ENCODE results near the gene RNF166. TPM values are rescaled to one million over a fixed set of nuclear protein-coding genes. Genes with fewer than 3 reads are reported as not detected.
A peak's percentile ranks its signal among the peaks of the same experiment; 100 is the strongest.

The RNF166 gene
- 10 to 100 TPM; 23.3 to 33.5 (median 27.5) TPM for total RNA-seq

- peak within 1 kb of the TSS; percentile 83 to 94 (median 88) for H3K27ac ChIP-seq (replicated peaks in 1 of 4)
- peaks cover 45 to 71% (median 63%) of the 10 kb centered on the region in 4 donors for H3K4me1 ChIP-seq
- peak within 1 kb of the TSS; percentile 82 to 99 (median 92) for H3K4me3 ChIP-seq
- peak; percentile 95 for DNase-seq (ENCODE audit: extremely low spot score)
- peak; percentile 85 to 92 for TF ChIP-seq POLR2AphosphoS5 (IDR thresholded peaks at IDR 0.05)
- no peak for TF ChIP-seq EP300 (IDR thresholded peaks at IDR 0.05)
- TF ChIP-seq CTCF (IDR thresholded peaks at IDR 0.05) = peak in 1 of 3 experiments; percentile 26
- H3K9me3 ChIP-seq = no peaks in the 10 kb centered on the region
- peaks cover 0 to 24% (median 13%) of the 10 kb centered on the region in 4 donors for H3K36me3 ChIP-seq
- no peaks in the 10 kb centered on the region for H3K27me3 ChIP-seq
- intact Hi-C loops (cut with DNase I) = loop anchor here (5.0 kb wide), 1 partner anchor 44 kb away; the partner anchor contains the start of gene MVD
- WGBS = 0% methylated on average over 6 of the region's 86 CpGs
Measured at GRCh38 chr16:88706229-88706964, at the start of gene RNF166, which contains the start of gene CTU2. RNF166 (minus strand) TSS chr16:88706408; CDS start chr16:88706325, 83 bp downstream. CTU2 (plus strand) TSS chr16:88706503; CDS start chr16:88706531, 28 bp downstream.

GRCh38 chr16:88754912-88755744 is 48.9 kb upstream of the RNF166 start:
- no peak for DNase-seq (ENCODE audit: extremely low spot score)
- 68% methylated on average over 31 of the region's 42 CpGs for WGBS
- Histone ChIP-seq H3K27ac (replicated peaks in 1 of 4) (peak overlapping the region; percentile 49 to 94 (median 72)), H3K4me3 (no peak overlapping the region), H3K9me3 (no peaks in the 10 kb centered on the region), H3K36me3 (peaks cover 0 to 17% (median 6%) of the 10 kb centered on the region in 4 donors), H3K4me1 (peaks cover 25 to 89% (median 71%) of the 10 kb centered on the region in 4 donors), H3K27me3 (no peaks in the 10 kb centered on the region)
- intact Hi-C loops (cut with DNase I) = no loop called here
- TF ChIP-seq EP300 (IDR thresholded peaks at IDR 0.05) (no peak), CTCF (IDR thresholded peaks at IDR 0.05) (peak in 2 of 3 experiments; percentile 35 to 38)

- Histone ChIP-seq H3K4me1 (peaks cover 17 to 81% (median 63%) of the 10 kb centered on the region in 4 donors), H3K27me3 (no peaks in the 10 kb centered on the region), H3K4me3 (no peak overlapping the region), H3K27ac (replicated peaks in 1 of 4) (peak overlapping the region; percentile 49 to 94 (median 72)), H3K36me3 (peaks cover 0 to 17% (median 6%) of the 10 kb centered on the region in 4 donors), H3K9me3 (no peaks in the 10 kb centered on the region)
- WGBS = 66% methylated on average over 4 of the region's 28 CpGs
- intact Hi-C loops (cut with DNase I) = no loop called here
- TF ChIP-seq POLR2A (IDR thresholded peaks at IDR 0.05; ENCODE audit: low read depth) = no peak
- TF ChIP-seq CTCF (IDR thresholded peaks at IDR 0.05) = no peak
- no peak for TF ChIP-seq EP300 (IDR thresholded peaks at IDR 0.05)
- no peak for TF ChIP-seq POLR2AphosphoS5 (IDR thresholded peaks at IDR 0.05)
- DNase-seq (ENCODE audit: extremely low spot score) = no peak
Measured at GRCh38 chr16:88754109-88754911, 48.1 kb upstream of the RNF166 start.

GRCh38 chr16:88753602-88754001 is 47.4 kb upstream of the RNF166 start:
- Histone ChIP-seq H3K4me1 (peaks cover 15 to 74% (median 56%) of the 10 kb centered on the region in 4 donors), H3K36me3 (peaks cover 0 to 17% (median 6%) of the 10 kb centered on the region in 4 donors), H3K27ac (replicated peaks in 1 of 4) (peak overlapping the region in 3 of 4 donors; percentile 49 to 94 (median 74)), H3K9me3 (no peaks in the 10 kb centered on the region), H3K27me3 (no peaks in the 10 kb centered on the region), H3K4me3 (no peak overlapping the region)
- WGBS = 75% methylated on average over 9 of the region's 11 CpGs
- no peak for TF ChIP-seq EP300 (IDR thresholded peaks at IDR 0.05)
- no peak for TF ChIP-seq POLR2AphosphoS5 (IDR thresholded peaks at IDR 0.05)
- no peak for TF ChIP-seq CTCF (IDR thresholded peaks at IDR 0.05)
- no peak for TF ChIP-seq POLR2A (IDR thresholded peaks at IDR 0.05; ENCODE audit: low read depth)
- intact Hi-C loops (cut with DNase I) = no loop called here
- no peak for DNase-seq (ENCODE audit: extremely low spot score)

Measured in esophagus muscularis mucosa (tissue), 4 donors.